Measurements from ENCODE around the gene TSPYL4.

TSPYL4 gene

DNA sequence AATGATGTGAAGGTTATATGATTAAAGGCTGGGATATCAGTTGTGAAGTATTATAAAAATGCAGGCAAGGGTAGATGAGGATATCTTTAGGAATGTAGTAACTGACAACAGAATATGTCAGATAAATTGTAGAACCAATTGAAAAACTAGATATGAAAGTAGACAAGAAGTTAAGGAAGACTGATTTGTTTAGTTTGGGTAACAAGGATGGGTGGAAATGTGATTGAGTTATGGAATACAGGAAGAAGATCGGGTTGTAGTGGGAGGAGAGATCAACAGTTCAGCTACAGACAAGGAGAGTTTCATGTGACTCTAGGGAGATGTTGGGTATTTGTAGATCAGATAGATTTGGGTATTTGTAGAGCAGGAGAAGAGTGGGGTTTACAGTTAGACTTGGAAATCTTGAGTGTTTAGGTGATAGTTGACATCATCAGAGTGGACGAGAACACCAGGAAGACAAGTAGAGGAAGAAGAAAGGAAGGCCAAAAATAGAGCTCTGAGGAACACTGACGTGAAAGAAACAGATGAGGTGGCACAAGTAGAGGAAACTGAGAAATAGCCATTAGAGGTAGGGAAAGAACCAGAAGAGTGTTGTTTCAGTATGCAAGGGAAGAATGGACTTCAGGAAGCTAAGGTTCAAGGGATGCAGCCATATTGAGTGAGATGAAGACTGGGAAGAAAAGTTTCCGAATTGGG lies 38.0 kb upstream of the TSPYL4 start:
- H3K9me2 ChIP-seq (replicated peaks; ENCODE audit: insufficient read depth, low read length): no peaks in the 10 kb centered on the region
- TF ChIP-seq, protein P1, sequence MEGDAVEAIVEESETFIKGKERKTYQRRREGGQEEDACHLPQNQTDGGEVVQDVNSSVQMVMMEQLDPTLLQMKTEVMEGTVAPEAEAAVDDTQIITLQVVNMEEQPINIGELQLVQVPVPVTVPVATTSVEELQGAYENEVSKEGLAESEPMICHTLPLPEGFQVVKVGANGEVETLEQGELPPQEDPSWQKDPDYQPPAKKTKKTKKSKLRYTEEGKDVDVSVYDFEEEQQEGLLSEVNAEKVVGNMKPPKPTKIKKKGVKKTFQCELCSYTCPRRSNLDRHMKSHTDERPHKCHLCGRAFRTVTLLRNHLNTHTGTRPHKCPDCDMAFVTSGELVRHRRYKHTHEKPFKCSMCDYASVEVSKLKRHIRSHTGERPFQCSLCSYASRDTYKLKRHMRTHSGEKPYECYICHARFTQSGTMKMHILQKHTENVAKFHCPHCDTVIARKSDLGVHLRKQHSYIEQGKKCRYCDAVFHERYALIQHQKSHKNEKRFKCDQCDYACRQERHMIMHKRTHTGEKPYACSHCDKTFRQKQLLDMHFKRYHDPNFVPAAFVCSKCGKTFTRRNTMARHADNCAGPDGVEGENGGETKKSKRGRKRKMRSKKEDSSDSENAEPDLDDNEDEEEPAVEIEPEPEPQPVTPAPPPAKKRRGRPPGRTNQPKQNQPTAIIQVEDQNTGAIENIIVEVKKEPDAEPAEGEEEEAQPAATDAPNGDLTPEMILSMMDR (IDR thresholded peaks at IDR 0.05; ENCODE audit: insufficient read depth, low read length, poor library complexity, severe bottlenecking): no peak
- no peak for TF ChIP-seq EZH2phosphoT487 (conservative IDR thresholded peaks at IDR 0.05; ENCODE audit: low read length)
- H3K79me2 ChIP-seq (ENCODE audit: insufficient read depth, low read length): no peaks in the 10 kb centered on the region
- H3K4me3 ChIP-seq (ENCODE audit: insufficient read depth, low read length, poor library complexity, severe bottlenecking): no peak overlapping the region
- no peak overlapping the region for H2AFZ ChIP-seq (ENCODE audit: low read depth, low read length, severe bottlenecking)
- no peaks in the 10 kb centered on the region for H4K20me1 ChIP-seq (ENCODE audit: low read depth, low read length)
- H3K27me3 ChIP-seq (ENCODE audit: low read length): no peaks in the 10 kb centered on the region
- H3K4me2 ChIP-seq (ENCODE audit: low read depth, low read length, poor library complexity, severe bottlenecking): no peak overlapping the region
- no peaks in the 10 kb centered on the region for H3K9me3 ChIP-seq (ENCODE audit: insufficient read depth, low read length)
- no peaks in the 10 kb centered on the region for H3F3A ChIP-seq (ENCODE audit: insufficient read depth)
- no peaks in the 10 kb centered on the region for H3K36me3 ChIP-seq (ENCODE audit: low read length)
- no peak overlapping the region for H3K9ac ChIP-seq (ENCODE audit: low read length)
- no peak overlapping the region for H3K27ac ChIP-seq (ENCODE audit: low read depth, low read length)

DNA sequence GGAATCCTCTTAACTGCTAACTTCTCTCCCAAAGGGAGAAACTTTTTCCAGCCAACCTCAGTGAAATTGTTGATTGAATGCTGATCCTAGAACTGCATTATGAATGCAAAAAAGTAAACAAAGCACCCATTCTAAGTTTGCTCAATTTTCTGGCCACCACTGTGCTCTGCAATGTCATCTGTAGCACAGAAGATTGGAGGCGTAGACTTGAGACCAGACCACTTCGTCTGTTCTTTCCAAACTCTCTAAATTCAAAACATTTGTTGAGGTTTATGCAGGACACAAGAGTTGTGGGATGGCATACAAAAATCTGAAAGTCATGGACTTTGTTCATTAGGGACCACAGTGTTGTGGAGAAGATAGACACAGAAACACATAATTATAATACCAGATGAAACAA lies 36.9 kb upstream of the TSPYL4 start:
- no peaks in the 10 kb centered on the region for H3F3A ChIP-seq (ENCODE audit: insufficient read depth)
- TF ChIP-seq EZH2phosphoT487 (conservative IDR thresholded peaks at IDR 0.05; ENCODE audit: low read length): no peak
- TF ChIP-seq, protein P1 (IDR thresholded peaks at IDR 0.05; ENCODE audit: insufficient read depth, low read length, poor library complexity, severe bottlenecking): no peak

DNA sequence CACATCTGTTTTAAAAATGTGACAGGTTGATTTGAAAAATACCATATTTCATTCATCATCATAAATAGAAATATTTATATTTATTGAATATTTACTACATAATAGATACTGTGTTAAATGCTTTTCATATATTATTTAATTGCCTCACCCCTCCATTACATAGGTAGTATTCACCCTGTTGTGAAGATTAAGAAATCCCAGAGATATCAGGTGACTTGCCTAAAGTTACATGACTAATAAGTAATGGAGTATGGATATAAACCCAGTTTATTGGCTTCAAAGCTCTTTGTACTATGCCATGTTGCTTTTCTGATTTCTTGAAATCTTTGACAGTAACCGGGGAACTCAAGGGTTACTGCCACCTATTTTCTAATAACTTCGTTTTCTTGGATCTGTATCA lies 36.0 kb upstream of the TSPYL4 start:
- Histone ChIP-seq H3K36me3 (ENCODE audit: low read length) (no peaks in the 10 kb centered on the region), H3K27ac (ENCODE audit: low read depth, low read length) (no peak overlapping the region), H3K9me2 (replicated peaks; ENCODE audit: insufficient read depth, low read length) (no peaks in the 10 kb centered on the region), H4K20me1 (ENCODE audit: low read depth, low read length) (no peaks in the 10 kb centered on the region), H3K9me3 (ENCODE audit: insufficient read depth, low read length) (no peaks in the 10 kb centered on the region), H2AFZ (ENCODE audit: low read depth, low read length, severe bottlenecking) (no peak overlapping the region), H3K79me2 (ENCODE audit: insufficient read depth, low read length) (no peaks in the 10 kb centered on the region), H3K4me3 (ENCODE audit: insufficient read depth, low read length, poor library complexity, severe bottlenecking) (no peak overlapping the region), H3K9ac (ENCODE audit: low read length) (no peak overlapping the region), H3K27me3 (ENCODE audit: low read length) (no peaks in the 10 kb centered on the region), H3K4me2 (ENCODE audit: low read depth, low read length, poor library complexity, severe bottlenecking) (no peak overlapping the region), H3F3A (ENCODE audit: insufficient read depth) (no peaks in the 10 kb centered on the region)
- TF ChIP-seq, protein P1 (IDR thresholded peaks at IDR 0.05; ENCODE audit: insufficient read depth, low read length, poor library complexity, severe bottlenecking): no peak
- TF ChIP-seq EZH2phosphoT487 (conservative IDR thresholded peaks at IDR 0.05; ENCODE audit: low read length): no peak

More for the DNA sequence above, 36.9 kb upstream of the TSPYL4 start:
- Histone ChIP-seq H3K9ac (ENCODE audit: low read length) (no peak overlapping the region), H3K9me3 (ENCODE audit: insufficient read depth, low read length) (no peaks in the 10 kb centered on the region), H2AFZ (ENCODE audit: low read depth, low read length, severe bottlenecking) (no peak overlapping the region), H3K4me3 (ENCODE audit: insufficient read depth, low read length, poor library complexity, severe bottlenecking) (no peak overlapping the region), H3K36me3 (ENCODE audit: low read length) (no peaks in the 10 kb centered on the region), H3K79me2 (ENCODE audit: insufficient read depth, low read length) (no peaks in the 10 kb centered on the region), H3K4me2 (ENCODE audit: low read depth, low read length, poor library complexity, severe bottlenecking) (no peak overlapping the region), H3K27me3 (ENCODE audit: low read length) (no peaks in the 10 kb centered on the region), H3K27ac (ENCODE audit: low read depth, low read length) (no peak overlapping the region), H4K20me1 (ENCODE audit: low read depth, low read length) (no peaks in the 10 kb centered on the region), H3K9me2 (replicated peaks; ENCODE audit: insufficient read depth, low read length) (no peaks in the 10 kb centered on the region)
